MM.1S (cell line): Measurements from ENCODE around the gene SHOC1.

Experiments
- EZH2 ChIP-seq: fragments of 300-600 bp; sonication (generic); optimal IDR thresholded peaks from 2 replicates; pipeline ENCODE3; 2017; ENCODE audit warnings: low read depth, mild to moderate bottlenecking, antibody characterized with exemption, low read length, mixed read lengths
- EZH2phosphoT487 ChIP-seq: fragments of 300-600 bp; sonication (generic); IDR thresholded peaks from 2 replicates; pipeline ENCODE4 v1.6.1; 2018; ENCODE audit warnings: antibody characterized with exemption, low read length
- TF ChIP-seq, protein P1 (sequence below): fragments of 300-600 bp; sonication (generic); IDR thresholded peaks from 2 replicates; pipeline ENCODE4 v1.5.1; 2016; ENCODE audit warnings: antibody characterized with exemption, low read length, mixed read lengths

GRCh38 chr9:111799506-111799905, 4.8 kb upstream of the SHOC1 start:
- TF ChIP-seq, protein P1, sequence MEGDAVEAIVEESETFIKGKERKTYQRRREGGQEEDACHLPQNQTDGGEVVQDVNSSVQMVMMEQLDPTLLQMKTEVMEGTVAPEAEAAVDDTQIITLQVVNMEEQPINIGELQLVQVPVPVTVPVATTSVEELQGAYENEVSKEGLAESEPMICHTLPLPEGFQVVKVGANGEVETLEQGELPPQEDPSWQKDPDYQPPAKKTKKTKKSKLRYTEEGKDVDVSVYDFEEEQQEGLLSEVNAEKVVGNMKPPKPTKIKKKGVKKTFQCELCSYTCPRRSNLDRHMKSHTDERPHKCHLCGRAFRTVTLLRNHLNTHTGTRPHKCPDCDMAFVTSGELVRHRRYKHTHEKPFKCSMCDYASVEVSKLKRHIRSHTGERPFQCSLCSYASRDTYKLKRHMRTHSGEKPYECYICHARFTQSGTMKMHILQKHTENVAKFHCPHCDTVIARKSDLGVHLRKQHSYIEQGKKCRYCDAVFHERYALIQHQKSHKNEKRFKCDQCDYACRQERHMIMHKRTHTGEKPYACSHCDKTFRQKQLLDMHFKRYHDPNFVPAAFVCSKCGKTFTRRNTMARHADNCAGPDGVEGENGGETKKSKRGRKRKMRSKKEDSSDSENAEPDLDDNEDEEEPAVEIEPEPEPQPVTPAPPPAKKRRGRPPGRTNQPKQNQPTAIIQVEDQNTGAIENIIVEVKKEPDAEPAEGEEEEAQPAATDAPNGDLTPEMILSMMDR: no peak
- TF ChIP-seq EZH2 (no peak), EZH2phosphoT487 (no peak)
